ENCODE measurements around the gene OSBPL3. TPM values are rescaled to one million over a fixed set of nuclear protein-coding genes. Genes with fewer than 3 reads are reported as not detected.

Gene OSBPL3
- total and polyA plus RNA-seq, 11 donors, result 1.5 to 14.3 (median 4.9) TPM

GRCh38 chr7:24933298-24933697 is 46.7 kb downstream of the OSBPL3 start:
- Histone ChIP-seq H3K4me3 (no peak overlapping the region), H3K4me1 (peaks cover 0 to 14% (median 1%) of the 10 kb centered on the region in 12 donors), H3K27me3 (no peaks in the 10 kb centered on the region), H3K9me3 (no peaks in the 10 kb centered on the region), H3K36me3 (no peaks in the 10 kb centered on the region), H3K27ac (peak overlapping the region in 1 of 12 donors; percentile 54)
- DNase-seq, result no peak
- intact Hi-C loops (cut with DNase I), result no loop called here
- 87 to 94% (median 89%) methylated on average over 2 of the region's 2 CpGs for WGBS, 4 donors
- ATAC-seq, result no peak
- TF ChIP-seq POLR2A (IDR thresholded peaks at IDR 0.05), result no peak
- no peak for TF ChIP-seq CTCF (IDR thresholded peaks at IDR 0.05)

GRCh38 chr7:24932815-24933214 is 47.2 kb downstream of the OSBPL3 start:
- ATAC-seq, result peak; percentile 61 to 93 (median 70)
- Histone ChIP-seq H3K4me1 (peaks cover 0 to 14% (median 1%) of the 10 kb centered on the region in 12 donors), H3K9me3 (no peaks in the 10 kb centered on the region), H3K27me3 (no peaks in the 10 kb centered on the region), H3K36me3 (no peaks in the 10 kb centered on the region), H3K4me3 (no peak overlapping the region), H3K27ac (peak overlapping the region in 1 of 12 donors; percentile 54)
- DNase-seq, result peak in 1 of 5 donors; percentile 35
- intact Hi-C loops (cut with DNase I), result no loop called here
- WGBS, 4 donors, result 56 to 65% (median 64%) methylated on average over 10 of the region's 10 CpGs
- TF ChIP-seq POLR2A (IDR thresholded peaks at IDR 0.05), result no peak
- TF ChIP-seq CTCF (IDR thresholded peaks at IDR 0.05), result no peak

GRCh38 chr7:24932389-24932788 is 47.6 kb downstream of the OSBPL3 start:
- 70 to 91% (median 89%) methylated on average over 3 of the region's 3 CpGs for WGBS, 4 donors
- peak overlapping the region in 1 of 12 donors; percentile 54 for H3K27ac ChIP-seq
- no peak overlapping the region for H3K4me3 ChIP-seq
- intact Hi-C loops (cut with DNase I), result no loop called here
- no peaks in the 10 kb centered on the region for H3K9me3 ChIP-seq
- peaks cover 0 to 14% (median 1%) of the 10 kb centered on the region in 12 donors for H3K4me1 ChIP-seq
- ATAC-seq, result no peak
- H3K36me3 ChIP-seq, result no peaks in the 10 kb centered on the region
- DNase-seq, result no peak
- H3K27me3 ChIP-seq, result no peaks in the 10 kb centered on the region
- TF ChIP-seq POLR2A (IDR thresholded peaks at IDR 0.05) (no peak), CTCF (IDR thresholded peaks at IDR 0.05) (no peak)

- H3K27me3 ChIP-seq, result no peaks in the 10 kb centered on the region
- intact Hi-C loops (cut with DNase I), result no loop called here
- no peaks in the 10 kb centered on the region for H3K9me3 ChIP-seq
- no peak for TF ChIP-seq CTCF (IDR thresholded peaks at IDR 0.05)
- no peak for TF ChIP-seq POLR2A (IDR thresholded peaks at IDR 0.05)
- 94 to 97% (median 96%) methylated on average over 3 of the region's 3 CpGs for WGBS, 4 donors
- no peaks in the 10 kb centered on the region for H3K36me3 ChIP-seq
- peaks cover 0 to 14% (median 1%) of the 10 kb centered on the region in 12 donors for H3K4me1 ChIP-seq
- no peak overlapping the region for H3K4me3 ChIP-seq
- DNase-seq (no peak), ATAC-seq (no peak)
- no peak overlapping the region for H3K27ac ChIP-seq
Measured at GRCh38 chr7:24931844-24932243, 48.1 kb downstream of the OSBPL3 start.

All from heart left ventricle (tissue), 16 donors.